NCI-H2107 treated with DMSO at 0.1 percent for 48 hours (cell line): ENCODE measurements around the gene FAM81B.

Experiments used
- DNase-seq: peaks from one replicate; lab custom pipeline; 2025; ENCODE audit not compliant: unreplicated experiment; lab: John Stamatoyannopoulos, UW

FAM81B gene

GRCh38 chr5:95460665-95461064 lies 69.5 kb downstream of the FAM81B start:
- DNase-seq, result no peak

- DNase-seq, result no peak
Observed at GRCh38 chr5:95471487-95471886, 80.3 kb downstream of the FAM81B start.

GRCh38 chr5:95471942-95472341 lies 80.8 kb downstream of the FAM81B start:
- DNase-seq, result no peak

GRCh38 chr5:95484421-95484820 lies 93.3 kb downstream of the FAM81B start:
- DNase-seq, result no peak

GRCh38 chr5:95486191-95486590 lies 95.0 kb downstream of the FAM81B start:
- no peak for DNase-seq

- DNase-seq, result no peak
Observed at GRCh38 chr5:95487880-95488279, 96.7 kb downstream of the FAM81B start.
